Measurements from ENCODE around the gene MRPL53.
"Not testable (repeated sequence)": the region's sequence is repeated elsewhere in the genome, so short reads cannot be mapped to it uniquely, and the experiment has no call there.

The MRPL53 gene

DNA sequence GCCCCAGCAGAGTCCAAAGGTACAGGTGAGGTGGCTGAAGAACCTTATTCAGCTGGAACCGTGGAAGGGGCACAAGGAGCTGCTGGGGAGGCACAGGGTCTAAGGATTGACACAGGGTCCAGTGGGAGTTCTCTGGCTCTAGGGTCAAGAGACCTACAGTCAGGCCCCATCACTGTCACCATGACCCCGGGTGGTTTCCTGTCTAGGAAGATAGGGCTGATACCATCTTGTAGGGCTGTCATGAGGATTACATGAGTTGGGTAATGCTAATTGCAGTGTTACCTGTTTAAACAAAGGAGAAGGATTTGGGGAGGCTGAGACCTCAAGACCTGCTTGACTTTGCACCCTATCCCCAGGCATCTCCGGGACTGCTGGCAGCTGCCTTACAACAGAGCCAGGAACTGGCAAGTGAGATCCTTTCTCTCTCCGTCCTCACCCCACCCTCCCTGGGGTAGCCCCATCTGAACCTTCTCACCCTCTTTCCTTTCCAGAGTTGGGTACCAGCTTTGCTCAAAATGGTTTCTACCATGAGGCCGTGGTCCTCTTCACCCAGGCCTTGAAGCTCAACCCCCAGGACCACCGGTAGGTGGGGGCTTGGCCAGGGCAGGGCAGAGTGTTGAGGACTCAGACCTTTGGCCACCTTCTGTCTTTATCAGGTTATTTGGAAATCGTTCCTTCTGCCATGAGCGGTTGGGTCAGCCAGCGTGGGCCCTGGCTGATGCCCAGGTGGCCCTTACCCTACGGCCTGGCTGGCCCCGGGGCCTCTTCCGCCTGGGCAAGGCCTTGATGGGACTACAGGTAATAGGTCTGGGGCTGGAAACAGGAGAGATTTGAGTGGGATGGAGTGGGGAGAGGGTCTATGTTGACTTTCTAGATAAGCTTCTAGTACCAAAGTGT is 19.4 kb upstream of the MRPL53 start:
- Histone ChIP-seq H3K9me3 (ENCODE audit: severe bottlenecking) (no peaks in the 10 kb centered on the region), H3K4me3 (ENCODE audit: low read depth, low read length) (no peak overlapping the region), H3K27ac (no peak overlapping the region), H3K27me3 (ENCODE audit: insufficient read depth, low read depth, severe bottlenecking) (no peaks in the 10 kb centered on the region), H3K36me3 (peaks cover 62% of the 10 kb centered on the region)
- TF ChIP-seq, protein P1, sequence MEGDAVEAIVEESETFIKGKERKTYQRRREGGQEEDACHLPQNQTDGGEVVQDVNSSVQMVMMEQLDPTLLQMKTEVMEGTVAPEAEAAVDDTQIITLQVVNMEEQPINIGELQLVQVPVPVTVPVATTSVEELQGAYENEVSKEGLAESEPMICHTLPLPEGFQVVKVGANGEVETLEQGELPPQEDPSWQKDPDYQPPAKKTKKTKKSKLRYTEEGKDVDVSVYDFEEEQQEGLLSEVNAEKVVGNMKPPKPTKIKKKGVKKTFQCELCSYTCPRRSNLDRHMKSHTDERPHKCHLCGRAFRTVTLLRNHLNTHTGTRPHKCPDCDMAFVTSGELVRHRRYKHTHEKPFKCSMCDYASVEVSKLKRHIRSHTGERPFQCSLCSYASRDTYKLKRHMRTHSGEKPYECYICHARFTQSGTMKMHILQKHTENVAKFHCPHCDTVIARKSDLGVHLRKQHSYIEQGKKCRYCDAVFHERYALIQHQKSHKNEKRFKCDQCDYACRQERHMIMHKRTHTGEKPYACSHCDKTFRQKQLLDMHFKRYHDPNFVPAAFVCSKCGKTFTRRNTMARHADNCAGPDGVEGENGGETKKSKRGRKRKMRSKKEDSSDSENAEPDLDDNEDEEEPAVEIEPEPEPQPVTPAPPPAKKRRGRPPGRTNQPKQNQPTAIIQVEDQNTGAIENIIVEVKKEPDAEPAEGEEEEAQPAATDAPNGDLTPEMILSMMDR (IDR thresholded peaks at IDR 0.05; ENCODE audit: low read depth, low read length) = no peak
- DNase-seq = no peak

DNA sequence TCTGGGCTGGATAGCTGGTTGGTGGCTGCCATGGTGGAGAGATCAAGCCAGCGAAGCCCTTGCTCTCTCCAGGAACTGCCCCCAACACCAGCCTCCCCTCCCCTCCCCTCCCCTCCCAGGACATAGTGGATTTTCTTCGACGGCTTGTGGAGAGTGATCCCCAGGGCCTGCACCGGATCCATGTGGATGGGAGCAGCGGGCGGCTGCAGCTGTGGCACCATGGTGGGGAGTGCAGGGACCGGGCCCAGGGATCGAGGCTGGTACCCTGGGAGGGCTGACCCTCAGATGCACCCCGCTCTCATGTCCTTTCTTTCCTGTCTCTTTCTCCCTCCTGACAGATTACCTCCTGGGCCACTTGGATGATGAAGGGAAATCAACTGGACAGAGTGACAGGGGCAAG is 17.4 kb upstream of the MRPL53 start:
- TF ChIP-seq, protein P1 (IDR thresholded peaks at IDR 0.05; ENCODE audit: low read depth, low read length) = no peak
- no peak for DNase-seq

DNA sequence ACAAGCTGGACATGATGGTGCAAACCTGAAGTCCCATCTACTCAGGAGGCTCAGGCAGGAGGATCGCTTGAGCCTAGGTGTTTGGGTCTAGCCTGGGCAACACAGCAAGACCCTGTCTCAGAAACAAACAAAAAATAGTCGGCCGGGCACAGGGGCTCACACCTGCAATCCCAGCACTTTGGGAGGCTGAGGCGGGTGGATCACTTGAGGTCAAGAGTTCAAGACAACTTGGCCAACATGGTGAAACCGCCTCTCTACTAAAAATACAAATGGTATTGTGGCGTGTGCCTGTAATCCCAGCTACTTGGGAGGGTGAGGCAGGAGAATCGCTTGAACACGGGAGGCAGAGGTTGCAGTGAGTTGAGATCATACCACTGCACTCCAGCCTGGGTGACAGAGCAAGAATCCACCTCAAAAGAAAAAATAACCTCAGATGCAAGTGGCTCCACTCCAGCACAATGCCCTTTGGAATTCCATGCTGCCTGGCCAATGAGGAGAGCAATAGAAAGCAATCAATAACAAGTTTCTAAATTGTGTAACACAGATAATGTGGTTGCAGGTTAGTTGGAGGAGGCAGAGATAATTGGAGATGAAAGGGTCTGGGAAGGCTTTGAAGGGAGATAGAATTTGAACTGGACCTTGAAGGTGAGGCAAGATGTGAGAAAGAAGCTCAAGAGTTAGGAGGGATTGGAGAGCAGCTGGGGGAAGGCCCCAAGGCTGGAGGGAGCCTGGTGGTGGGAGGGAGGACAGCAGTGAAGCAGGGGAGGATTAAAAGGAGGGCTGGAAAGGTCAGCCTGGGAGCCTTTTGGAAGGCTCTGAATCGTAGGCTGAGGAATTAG is 16.4 kb upstream of the MRPL53 start:
- Histone ChIP-seq H3K27ac (peak overlapping the region; percentile 63), H3K9me3 (ENCODE audit: severe bottlenecking) (no peaks in the 10 kb centered on the region), H3K27me3 (ENCODE audit: insufficient read depth, low read depth, severe bottlenecking) (no peaks in the 10 kb centered on the region), H3K4me3 (ENCODE audit: low read depth, low read length) (no peak overlapping the region), H3K36me3 (peaks cover 54% of the 10 kb centered on the region)
- TF ChIP-seq, protein P1 (IDR thresholded peaks at IDR 0.05; ENCODE audit: low read depth, low read length) = peak; percentile 36; the same call in 1 of the 2 replicates
- DNase-seq = peak; percentile 96

More for the DNA sequence above, 17.4 kb upstream of the MRPL53 start:
- Histone ChIP-seq H3K27me3 (ENCODE audit: insufficient read depth, low read depth, severe bottlenecking) (no peaks in the 10 kb centered on the region), H3K4me3 (ENCODE audit: low read depth, low read length) (peak overlapping the region; percentile 2; the same call in 1 of the 2 replicates), H3K36me3 (peaks cover 62% of the 10 kb centered on the region), H3K9me3 (ENCODE audit: severe bottlenecking) (no peaks in the 10 kb centered on the region), H3K27ac (peak overlapping the region; percentile 65)

DNA sequence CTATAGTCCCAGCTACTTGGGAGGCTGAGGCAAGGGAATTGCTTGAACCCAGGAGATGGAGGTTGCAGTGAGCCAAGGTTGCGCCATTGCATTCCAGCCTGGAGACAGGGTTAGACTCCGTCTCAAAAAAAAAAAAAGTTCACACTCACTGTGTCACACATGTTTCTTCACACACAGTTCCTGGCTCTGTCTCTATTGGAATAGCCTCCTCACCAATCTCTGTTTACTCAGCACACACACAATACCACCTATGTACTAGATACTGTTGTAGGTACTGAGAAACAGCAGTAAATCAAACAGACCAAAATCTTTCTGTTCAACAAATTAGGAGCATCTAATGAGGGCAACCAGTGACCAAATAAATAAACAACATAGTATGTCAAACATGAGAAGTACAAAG is 13.7 kb upstream of the MRPL53 start:
- TF ChIP-seq, protein P1 (IDR thresholded peaks at IDR 0.05; ENCODE audit: low read depth, low read length) = no peak
- Histone ChIP-seq H3K9me3 (ENCODE audit: severe bottlenecking) (no peaks in the 10 kb centered on the region), H3K4me3 (ENCODE audit: low read depth, low read length) (no peak overlapping the region), H3K36me3 (peaks cover 34% of the 10 kb centered on the region), H3K27ac (no peak overlapping the region), H3K27me3 (ENCODE audit: insufficient read depth, low read depth, severe bottlenecking) (no peaks in the 10 kb centered on the region)
- no peak for DNase-seq

DNA sequence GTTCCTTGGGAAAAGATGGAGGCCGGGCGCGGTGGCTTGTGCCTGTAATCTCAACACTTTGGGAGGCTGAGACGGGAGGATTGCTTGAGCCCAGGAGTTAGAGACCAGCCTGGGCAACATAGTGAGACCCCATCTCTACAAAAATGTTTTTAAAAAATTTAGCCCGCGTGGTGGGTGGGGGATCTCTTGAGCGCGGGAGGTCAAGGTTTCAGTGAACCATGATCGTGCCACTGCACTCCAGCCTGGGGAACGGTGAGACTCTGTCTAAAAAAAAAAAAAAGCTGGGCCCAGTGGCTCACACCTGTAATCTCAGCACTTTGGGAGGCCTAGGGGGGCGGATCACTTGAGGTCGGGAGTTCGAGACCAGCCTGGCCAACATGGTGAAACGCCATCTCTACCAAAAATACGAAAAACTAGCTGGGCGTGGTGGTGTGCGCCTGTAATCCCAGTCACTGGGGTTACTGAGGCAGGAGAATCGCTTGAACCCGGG is 11.2 kb upstream of the MRPL53 start:
- Histone ChIP-seq H3K4me3 (ENCODE audit: low read depth, low read length) (peak overlapping the region; percentile 83), H3K36me3 (peaks cover 42% of the 10 kb centered on the region), H3K27ac (peak overlapping the region; percentile 97)
- H3K9me3 ChIP-seq (ENCODE audit: severe bottlenecking); H3K27me3 ChIP-seq (ENCODE audit: insufficient read depth, low read depth, severe bottlenecking); DNase-seq: not testable (repeated sequence)

Data from WERI-Rb-1 (cell line).